ENCODE measurements around the gene BIN1. TPM values are rescaled to one million over a fixed set of nuclear protein-coding genes. Genes with fewer than 3 reads are reported as not detected.

BIN1 gene
- total and polyA plus RNA-seq, 2 of the 4 experiments (the other 2 are of a cell fraction): 18.1 to 25.7 TPM

GRCh38 chr2:127045792-127046501, 61.0 kb downstream of the BIN1 start:
- ChIA-PET CTCF (no interaction called here), POLR2A (ENCODE audit: unreplicated experiment) (no interaction called here)
- Histone ChIP-seq H3K4me3 (ENCODE audit: insufficient read depth, low read depth, low read length) (no peak overlapping the region), H3K27me3 (ENCODE audit: control insufficient read depth, insufficient read depth, low read length) (no peaks in the 10 kb centered on the region), H2BK20ac (ENCODE audit: low read depth, low read length) (no peak overlapping the region), H3K9me3 (ENCODE audit: control insufficient read depth, insufficient read depth, low read length) (no peaks in the 10 kb centered on the region), H4K8ac (ENCODE audit: low read depth in 2 of 2, low read length in 2 of 2) (no peak overlapping the region), H3K4me1 (ENCODE audit: control insufficient read depth, insufficient read depth, low read length) (peaks cover 2% of the 10 kb centered on the region; the same call in 1 of the 2 replicates), H3K18ac (ENCODE audit: low read depth, low read length) (no peak overlapping the region), H2AK9ac (replicated peaks; ENCODE audit: low read depth, low read length, poor library complexity) (peak overlapping the region; percentile 50), H3K36me3 (ENCODE audit: control insufficient read depth, insufficient read depth, low read length) (peaks cover 2% of the 10 kb centered on the region; the same call in 1 of the 2 replicates), H3K23ac (ENCODE audit: low read depth, low read length) (no peak overlapping the region), H4K5ac (ENCODE audit: low read depth, low read length) (no peak overlapping the region), H2AK5ac (ENCODE audit: low read depth, low read length) (no peak overlapping the region), H3K27ac (ENCODE audit: insufficient read depth, low read length) (no peak overlapping the region), H4K91ac (ENCODE audit: insufficient read depth, low read depth, low read length) (no peak overlapping the region), H2BK5ac (ENCODE audit: low read depth, low read length, poor library complexity, severe bottlenecking) (no peak overlapping the region), H3K14ac (replicated peaks; ENCODE audit: low read depth, low read length) (no peak overlapping the region), H2BK120ac (ENCODE audit: low read depth, low read length) (no peak overlapping the region), H3K4me2 (ENCODE audit: low read depth, low read length) (no peak overlapping the region), H4K20me1 (ENCODE audit: insufficient read depth, low read length) (no peaks in the 10 kb centered on the region), H2BK15ac (ENCODE audit: low read depth, low read length) (no peak overlapping the region), H2AFZ (replicated peaks; ENCODE audit: low read length, poor library complexity) (no peak overlapping the region), H3K4ac (ENCODE audit: low read depth, low read length) (no peak overlapping the region), H3K9ac (ENCODE audit: low read depth, low read length) (no peak overlapping the region), H3K9me1 (ENCODE audit: insufficient read depth, low read length) (no peaks in the 10 kb centered on the region; the same call in 1 of the 2 replicates), H3K56ac (ENCODE audit: extremely low read depth, insufficient read depth, low read length) (no peak overlapping the region), H3K79me1 (ENCODE audit: low read depth in 1 of 2, low read length in 2 of 2) (no peaks in the 10 kb centered on the region)
- in situ Hi-C loops (cut with MboI; ENCODE audit: low sequenced_read_pairs) (no loop called here), dilution Hi-C loops (cut with HindIII; ENCODE audit: low sequenced_read_pairs, unreplicated experiment) (no loop called here), intact Hi-C loops (cut with micrococcal nuclease) (no loop called here)
- 63% methylated on average over 7 of the region's 20 CpGs; no CpG with 5 or more reads in 1 of the 2 experiments for WGBS, 2 experiments (ENCODE audit: extremely low coverage in 2 of 2, insufficient read length in 1 of 2)
- DNase-seq (no peak), ATAC-seq (ENCODE audit: low read depth) (no peak)
- TF ChIP-seq RFX5 (IDR thresholded peaks at IDR 0.05; ENCODE audit: low read depth, low read length): no peak
- no peak for TF ChIP-seq MAZ (IDR thresholded peaks at IDR 0.05; ENCODE audit: borderline replicate concordance, low read depth, low read length)
- no peak for TF ChIP-seq CHD1 (IDR thresholded peaks at IDR 0.05; ENCODE audit: low read depth, low read length)
- no peak for TF ChIP-seq MAFK (IDR thresholded peaks at IDR 0.05; ENCODE audit: low read depth, low read length)
- TF ChIP-seq, protein P1, sequence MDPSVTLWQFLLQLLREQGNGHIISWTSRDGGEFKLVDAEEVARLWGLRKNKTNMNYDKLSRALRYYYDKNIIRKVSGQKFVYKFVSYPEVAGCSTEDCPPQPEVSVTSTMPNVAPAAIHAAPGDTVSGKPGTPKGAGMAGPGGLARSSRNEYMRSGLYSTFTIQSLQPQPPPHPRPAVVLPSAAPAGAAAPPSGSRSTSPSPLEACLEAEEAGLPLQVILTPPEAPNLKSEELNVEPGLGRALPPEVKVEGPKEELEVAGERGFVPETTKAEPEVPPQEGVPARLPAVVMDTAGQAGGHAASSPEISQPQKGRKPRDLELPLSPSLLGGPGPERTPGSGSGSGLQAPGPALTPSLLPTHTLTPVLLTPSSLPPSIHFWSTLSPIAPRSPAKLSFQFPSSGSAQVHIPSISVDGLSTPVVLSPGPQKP (IDR thresholded peaks at IDR 0.05; ENCODE audit: borderline replicate concordance, low read depth, low read length): no peak
- TF ChIP-seq CEBPB (IDR thresholded peaks at IDR 0.05; ENCODE audit: low read depth, low read length): no peak
- no peak for TF ChIP-seq POLR2A (IDR thresholded peaks at IDR 0.05; ENCODE audit: low read depth, low read length)
- TF ChIP-seq RCOR1 (IDR thresholded peaks at IDR 0.05; ENCODE audit: insufficient replicate concordance, low read length): no peak
- no peak for TF ChIP-seq SMC3 (IDR thresholded peaks at IDR 0.05; ENCODE audit: low read depth, low read length)
- TF ChIP-seq FOS (IDR thresholded peaks at IDR 0.05; ENCODE audit: low read depth, low read length): no peak
- no peak for TF ChIP-seq CTCF (conservative IDR thresholded peaks at IDR 0.05; ENCODE audit: low read depth, low read length)
- TF ChIP-seq BHLHE40 (IDR thresholded peaks at IDR 0.05; ENCODE audit: low read depth, low read length): no peak
- no peak for TF ChIP-seq USF2 (IDR thresholded peaks at IDR 0.05; ENCODE audit: low read depth, low read length)
- no peak for TF ChIP-seq NFE2L2 (IDR thresholded peaks at IDR 0.05; ENCODE audit: low read depth, low read length)
- TF ChIP-seq MXI1 (IDR thresholded peaks at IDR 0.05; ENCODE audit: borderline replicate concordance, low read depth, low read length): no peak
- TF ChIP-seq RAD21 (IDR thresholded peaks at IDR 0.05; ENCODE audit: low read length): no peak
- BruUV-seq (replicated peaks): no TSS peak

Measured in IMR-90 (cell line).